Cardiac muscle cell (in vitro differentiated cells and primary cell): Measurements from ENCODE around the gene GIMAP8. TPM values are rescaled to one million over a fixed set of nuclear protein-coding genes. Genes with fewer than 3 reads are reported as not detected.

Experiments used
- DNase-seq, 2 donors: peaks; one replicate each; pipeline versions ENCODE4 v3.0.0 to v3.0.0-alpha.2; 2010 to 2017; ENCODE audit warnings: low read depth in 1 of 2, low spot score in 1 of 2
- H3K27ac ChIP-seq: fragments of 200-600 bp; sonication (generic); 2 replicates; pipeline ENCODE4 v1.5.1; 2016
- H3K27me3 ChIP-seq: fragments of 200-600 bp; sonication (generic); 2 replicates; pipeline ENCODE4 v1.6.0; 2016; ENCODE audit warnings: control low read depth
- H3K36me3 ChIP-seq: fragments of 200-600 bp; sonication (generic); 2 replicates; pipeline ENCODE4 v1.5.1; 2016; ENCODE audit warnings: control low read depth
- H3K4me1 ChIP-seq: fragments of 200-600 bp; sonication (generic); 2 replicates; pipeline ENCODE4 v1.8.1; 2017; ENCODE audit warnings: low read depth, mild to moderate bottlenecking, mixed run types
- H3K4me3 ChIP-seq: fragments of 200-600 bp; sonication (generic); 2 replicates; pipeline ENCODE4 v1.5.1; 2016; ENCODE audit warnings: mild to moderate bottlenecking
- H3K9me3 ChIP-seq: fragments of 200-600 bp; sonication (generic); 2 replicates; pipeline ENCODE4 v1.5.1; 2017; ENCODE audit warnings: low read depth, mild to moderate bottlenecking, control low read depth
- polyA plus RNA-seq: library from polyadenylated mRNA; unstranded; fragments of >200 nt; fragmentation: Nextera tagmentation; extraction: Ambion mirVana; gene quantifications from 2 replicates; pipeline ENCODE4 v1.2.1, GENCODE V29; 2016
- total RNA-seq: library from RNA; depleted of rRNA; stranded (reverse); fragments of >200 nt; gene quantifications from 2 replicates; pipeline ENCODE4 v1.2.3, GENCODE V29; 2016
- TF ChIP-seq, protein P1 (sequence below): IDR thresholded peaks from 2 replicates; pipeline ENCODE4 v1.5.1; 2012; ENCODE audit warnings: low read depth, mild to moderate bottlenecking, low read length

The GIMAP8 gene
- total and polyA plus RNA-seq, 2 experiments from 2014 or later, result 0.24 TPM; not detected in 1

DNA sequence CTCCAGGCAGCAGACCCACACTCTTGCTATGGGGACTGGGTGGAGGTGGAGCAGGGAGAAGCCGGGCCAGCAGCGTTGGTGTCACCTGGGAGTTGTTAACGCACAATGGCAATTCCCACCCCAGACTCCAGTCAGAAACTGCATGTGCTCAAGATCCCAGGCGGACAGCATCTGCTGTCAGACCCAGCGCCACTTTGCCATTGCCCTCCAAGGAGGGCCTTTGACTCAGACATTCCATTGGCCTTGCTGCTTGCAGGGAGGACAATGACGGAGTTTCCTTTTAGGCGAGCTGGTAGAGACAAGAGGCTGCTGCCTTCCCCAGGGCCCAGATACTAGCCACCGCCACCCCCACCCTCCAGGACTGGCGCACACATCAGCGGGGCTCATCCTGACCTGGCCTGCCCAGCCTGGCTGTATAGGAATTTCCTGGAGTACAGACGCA, 36.8 kb upstream of the GIMAP8 start:
- no peak overlapping the region for H3K4me3 ChIP-seq
- DNase-seq, result no peak
- no peaks in the 10 kb centered on the region for H3K27me3 ChIP-seq
- H3K27ac ChIP-seq, result no peak overlapping the region
- TF ChIP-seq, protein P1, sequence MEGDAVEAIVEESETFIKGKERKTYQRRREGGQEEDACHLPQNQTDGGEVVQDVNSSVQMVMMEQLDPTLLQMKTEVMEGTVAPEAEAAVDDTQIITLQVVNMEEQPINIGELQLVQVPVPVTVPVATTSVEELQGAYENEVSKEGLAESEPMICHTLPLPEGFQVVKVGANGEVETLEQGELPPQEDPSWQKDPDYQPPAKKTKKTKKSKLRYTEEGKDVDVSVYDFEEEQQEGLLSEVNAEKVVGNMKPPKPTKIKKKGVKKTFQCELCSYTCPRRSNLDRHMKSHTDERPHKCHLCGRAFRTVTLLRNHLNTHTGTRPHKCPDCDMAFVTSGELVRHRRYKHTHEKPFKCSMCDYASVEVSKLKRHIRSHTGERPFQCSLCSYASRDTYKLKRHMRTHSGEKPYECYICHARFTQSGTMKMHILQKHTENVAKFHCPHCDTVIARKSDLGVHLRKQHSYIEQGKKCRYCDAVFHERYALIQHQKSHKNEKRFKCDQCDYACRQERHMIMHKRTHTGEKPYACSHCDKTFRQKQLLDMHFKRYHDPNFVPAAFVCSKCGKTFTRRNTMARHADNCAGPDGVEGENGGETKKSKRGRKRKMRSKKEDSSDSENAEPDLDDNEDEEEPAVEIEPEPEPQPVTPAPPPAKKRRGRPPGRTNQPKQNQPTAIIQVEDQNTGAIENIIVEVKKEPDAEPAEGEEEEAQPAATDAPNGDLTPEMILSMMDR, result no peak
- H3K9me3 ChIP-seq, result no peaks in the 10 kb centered on the region
- peaks cover 6% of the 10 kb centered on the region for H3K4me1 ChIP-seq
- no peaks in the 10 kb centered on the region for H3K36me3 ChIP-seq

DNA sequence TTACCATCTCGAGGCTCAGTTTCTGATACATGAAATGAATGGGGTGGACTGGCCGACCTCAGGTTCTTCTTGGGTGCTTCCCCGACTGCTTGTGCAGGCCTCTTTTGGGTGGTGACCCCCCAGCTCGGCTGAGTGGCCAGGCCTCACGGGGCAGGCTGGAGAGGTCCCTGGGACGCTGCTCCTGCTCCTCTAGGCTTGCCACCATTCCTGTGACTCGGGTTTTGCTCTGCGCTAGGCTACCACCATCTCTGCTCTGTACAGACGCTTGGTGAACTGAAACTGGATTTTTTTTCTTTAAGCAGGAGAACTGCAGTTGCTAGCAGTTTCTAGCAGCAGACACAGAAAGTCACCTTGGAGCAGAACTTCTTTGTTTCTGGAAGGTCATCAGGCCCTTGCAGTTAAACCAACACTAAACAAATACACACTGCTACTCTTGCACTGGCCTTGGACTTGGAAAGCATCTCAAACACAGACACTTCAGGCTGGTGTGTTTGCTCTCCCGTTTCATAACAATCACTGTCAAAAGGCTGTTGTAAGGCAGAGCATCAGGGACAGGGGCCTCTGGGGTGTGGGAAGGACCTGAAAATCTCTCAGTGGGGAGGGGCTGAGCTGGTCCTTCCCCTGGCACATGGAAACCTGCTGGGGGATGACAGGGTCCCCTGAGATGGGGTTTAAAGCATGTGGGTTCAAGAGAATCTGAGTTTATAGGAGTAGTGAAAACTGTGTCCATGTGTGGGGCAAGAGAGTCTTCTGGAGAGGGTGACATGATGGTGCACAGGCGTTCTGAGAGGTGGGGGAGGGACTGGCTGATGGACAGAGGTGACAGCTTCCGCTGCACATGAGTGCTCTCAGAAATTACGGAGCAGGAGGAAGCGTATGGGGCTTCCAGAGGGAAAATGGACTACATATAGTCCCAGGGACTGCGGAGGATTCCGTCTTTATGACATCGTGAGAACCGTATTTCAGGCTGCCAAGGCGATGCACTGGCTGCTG, 35.0 kb upstream of the GIMAP8 start:
- Histone ChIP-seq H3K36me3 (no peaks in the 10 kb centered on the region), H3K4me3 (no peak overlapping the region), H3K27ac (no peak overlapping the region), H3K4me1 (peaks cover 6% of the 10 kb centered on the region), H3K27me3 (no peaks in the 10 kb centered on the region), H3K9me3 (no peaks in the 10 kb centered on the region)
- TF ChIP-seq, protein P1, result no peak
- DNase-seq, result no peak

DNA sequence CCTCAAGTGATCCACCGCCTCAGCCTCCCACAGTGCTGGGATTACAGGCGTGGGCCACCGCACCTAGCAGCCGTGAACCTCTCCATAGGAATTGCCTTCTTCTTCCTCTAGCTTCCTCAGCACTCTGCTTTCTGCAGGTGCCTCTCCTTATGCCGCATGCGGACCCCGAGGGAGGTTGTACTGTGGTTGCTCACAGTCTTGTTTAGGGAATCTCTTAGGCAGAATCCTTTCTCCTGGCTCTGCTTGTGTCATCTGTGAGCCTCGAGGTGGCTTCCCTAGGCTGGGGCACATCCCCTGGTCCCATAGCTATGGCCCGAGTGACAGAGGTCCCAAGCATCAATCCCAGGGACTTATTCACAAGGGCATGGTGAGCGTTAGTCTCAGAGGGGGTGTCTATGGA, 33.2 kb upstream of the GIMAP8 start:
- H3K36me3 ChIP-seq, result no peaks in the 10 kb centered on the region
- no peak overlapping the region for H3K4me3 ChIP-seq
- H3K27me3 ChIP-seq, result no peaks in the 10 kb centered on the region
- peaks cover 6% of the 10 kb centered on the region for H3K4me1 ChIP-seq
- H3K27ac ChIP-seq, result no peak overlapping the region
- TF ChIP-seq, protein P1, result no peak
- no peak for DNase-seq
- H3K9me3 ChIP-seq, result no peaks in the 10 kb centered on the region

DNA sequence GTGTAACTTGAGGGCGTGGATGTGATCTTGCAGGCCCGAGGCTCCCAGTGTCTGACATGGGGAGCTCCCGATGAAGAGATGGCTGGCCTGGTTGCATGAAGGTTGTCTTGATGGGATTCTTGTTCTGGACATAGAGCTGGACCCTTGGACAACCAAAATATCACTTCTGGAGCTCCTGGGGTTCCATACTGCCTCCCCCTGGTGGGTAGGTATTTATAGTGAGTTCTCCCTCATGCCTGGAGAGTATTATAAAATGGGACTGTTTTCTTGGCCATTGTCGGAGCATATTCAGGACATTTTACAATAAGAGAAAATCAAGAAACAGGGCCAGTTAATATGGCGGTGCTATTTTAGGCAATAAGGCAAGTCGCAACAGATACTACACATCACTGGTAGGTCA, 32.6 kb upstream of the GIMAP8 start:
- no peaks in the 10 kb centered on the region for H3K27me3 ChIP-seq
- DNase-seq, result no peak
- H3K4me1 ChIP-seq, result peaks cover 6% of the 10 kb centered on the region
- H3K27ac ChIP-seq, result no peak overlapping the region
- no peaks in the 10 kb centered on the region for H3K36me3 ChIP-seq
- TF ChIP-seq, protein P1, result no peak
- H3K9me3 ChIP-seq, result no peaks in the 10 kb centered on the region
- H3K4me3 ChIP-seq, result no peak overlapping the region

DNA sequence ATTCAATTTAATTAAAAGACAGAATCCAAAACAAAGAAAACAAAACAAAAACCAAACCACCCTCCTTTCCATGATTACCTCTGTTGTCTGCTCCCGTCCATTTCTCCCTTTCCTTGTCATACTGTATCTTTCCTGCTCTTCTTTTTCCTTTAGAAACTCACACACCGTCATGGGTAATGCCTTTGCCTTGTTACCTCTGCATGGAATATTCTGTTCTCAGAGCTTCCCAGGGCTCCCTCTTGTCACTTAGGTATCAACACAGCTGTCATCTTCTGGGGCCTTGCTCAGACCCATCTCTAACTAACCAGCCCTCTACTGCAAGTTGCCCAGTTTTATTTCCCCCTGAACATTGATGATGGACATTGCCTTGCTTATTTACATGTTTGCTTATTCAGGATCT, 30.2 kb upstream of the GIMAP8 start:
- DNase-seq, result no peak
- TF ChIP-seq, protein P1, result no peak
- no peaks in the 10 kb centered on the region for H3K27me3 ChIP-seq

More for the DNA sequence above, 30.2 kb upstream of the GIMAP8 start:
- H3K4me1 ChIP-seq, result peaks cover 6% of the 10 kb centered on the region
- H3K9me3 ChIP-seq, result no peaks in the 10 kb centered on the region
- H3K4me3 ChIP-seq, result no peak overlapping the region
- no peak overlapping the region for H3K27ac ChIP-seq
- H3K36me3 ChIP-seq, result no peaks in the 10 kb centered on the region
